Astrocyte of the cerebellum (primary cell): ENCODE data around the gene KCNS1.

Experiments
- DNase-seq: peaks from one replicate; pipeline ENCODE4 v3.0.0-alpha.2; 2011; ENCODE audit warnings: low read depth
- H3K4me3 ChIP-seq: 2 replicates; pipeline ENCODE4 v1.5.1; 2011; ENCODE audit warnings: mild to moderate bottlenecking, low read depth, low read length, moderate library complexity
- in situ Hi-C: cut with HindIII; loops from 2 replicates; pipeline ENCODE4 v1.10.0; 2017; ENCODE audit warnings: low sequenced_read_pairs
- TF ChIP-seq, protein P1 (sequence below): IDR thresholded peaks from 2 replicates; pipeline ENCODE4 v1.5.1; 2012; ENCODE audit warnings: low read length, low read depth, moderate library complexity, mild to moderate bottlenecking; ENCODE audit errors: missing control alignments

KCNS1 gene

DNA sequence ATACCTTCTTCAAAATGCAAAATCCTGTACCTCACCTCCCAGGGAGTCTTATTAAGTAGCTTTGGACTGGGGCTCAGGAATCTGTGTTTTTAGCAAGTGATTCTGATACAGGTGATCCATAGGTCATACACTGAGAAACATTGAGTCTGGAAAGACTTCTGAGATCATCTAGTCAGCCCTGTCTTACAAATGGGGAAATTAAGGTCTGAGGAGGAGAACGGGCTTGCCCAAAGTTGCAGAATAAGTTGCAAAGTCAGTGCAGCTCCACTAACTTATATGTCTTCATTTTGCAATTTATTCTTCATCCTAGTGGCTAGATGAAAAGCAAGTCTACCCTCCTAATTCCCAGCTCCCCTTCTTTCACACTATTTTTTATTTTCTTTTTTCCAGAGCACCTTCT is 28.9 kb downstream of the KCNS1 start:
- no peak overlapping the region for H3K4me3 ChIP-seq
- in situ Hi-C loops: no loop called here
- TF ChIP-seq, protein P1, sequence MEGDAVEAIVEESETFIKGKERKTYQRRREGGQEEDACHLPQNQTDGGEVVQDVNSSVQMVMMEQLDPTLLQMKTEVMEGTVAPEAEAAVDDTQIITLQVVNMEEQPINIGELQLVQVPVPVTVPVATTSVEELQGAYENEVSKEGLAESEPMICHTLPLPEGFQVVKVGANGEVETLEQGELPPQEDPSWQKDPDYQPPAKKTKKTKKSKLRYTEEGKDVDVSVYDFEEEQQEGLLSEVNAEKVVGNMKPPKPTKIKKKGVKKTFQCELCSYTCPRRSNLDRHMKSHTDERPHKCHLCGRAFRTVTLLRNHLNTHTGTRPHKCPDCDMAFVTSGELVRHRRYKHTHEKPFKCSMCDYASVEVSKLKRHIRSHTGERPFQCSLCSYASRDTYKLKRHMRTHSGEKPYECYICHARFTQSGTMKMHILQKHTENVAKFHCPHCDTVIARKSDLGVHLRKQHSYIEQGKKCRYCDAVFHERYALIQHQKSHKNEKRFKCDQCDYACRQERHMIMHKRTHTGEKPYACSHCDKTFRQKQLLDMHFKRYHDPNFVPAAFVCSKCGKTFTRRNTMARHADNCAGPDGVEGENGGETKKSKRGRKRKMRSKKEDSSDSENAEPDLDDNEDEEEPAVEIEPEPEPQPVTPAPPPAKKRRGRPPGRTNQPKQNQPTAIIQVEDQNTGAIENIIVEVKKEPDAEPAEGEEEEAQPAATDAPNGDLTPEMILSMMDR: no peak
- DNase-seq: no peak

DNA sequence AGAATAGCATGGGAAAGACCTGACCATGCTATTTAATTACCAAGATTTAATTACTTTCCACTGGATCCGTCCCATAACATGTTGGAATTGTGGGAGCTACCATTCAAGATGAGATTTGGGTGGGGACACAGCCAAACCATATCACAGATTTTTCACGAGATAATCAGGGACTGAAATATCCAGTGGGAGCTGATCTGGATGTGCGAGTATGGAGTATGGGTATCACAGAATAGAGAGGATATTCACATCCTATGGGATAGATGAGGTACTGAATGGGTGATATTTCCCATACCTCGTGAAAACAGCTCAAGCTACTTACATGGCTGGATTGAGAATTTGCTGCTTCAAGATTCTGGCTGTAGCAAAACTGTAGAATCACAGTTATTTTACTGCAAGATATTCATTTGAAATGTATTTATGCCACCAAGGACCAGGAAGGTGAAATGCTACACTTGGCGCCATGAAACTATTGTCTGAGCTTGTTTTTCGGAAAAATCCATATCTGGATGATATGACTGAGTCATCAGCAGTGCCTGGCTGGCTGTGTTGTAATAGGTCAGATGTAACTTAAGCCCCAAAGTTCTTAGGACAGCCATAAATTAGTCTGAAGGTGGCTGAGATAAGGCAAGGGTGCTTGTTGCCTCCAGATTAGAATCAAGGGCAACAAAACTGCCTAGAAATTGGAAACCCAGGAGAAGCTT is 29.8 kb downstream of the KCNS1 start:
- no peak for DNase-seq
- no peak overlapping the region for H3K4me3 ChIP-seq
- TF ChIP-seq, protein P1: no peak
- in situ Hi-C loops: no loop called here

DNA sequence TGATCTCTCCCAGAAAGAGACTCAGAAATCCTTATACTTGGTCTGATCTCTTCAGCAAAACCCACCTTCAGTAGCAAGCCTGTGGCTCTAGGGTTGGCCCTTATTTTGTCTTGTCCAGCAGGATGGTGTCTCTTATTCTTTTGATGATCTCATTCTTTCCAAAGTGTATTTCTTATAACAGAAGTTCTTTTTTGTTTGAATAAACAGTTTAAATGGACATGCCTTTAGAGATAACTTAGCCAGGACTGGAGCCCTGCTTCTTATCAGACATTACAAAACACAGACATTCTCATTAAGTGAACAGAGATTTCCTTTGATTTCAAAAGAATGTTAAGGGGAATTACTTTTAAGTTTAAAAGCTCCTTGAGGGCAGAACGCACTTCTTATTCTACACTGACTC is 31.7 kb downstream of the KCNS1 start:
- TF ChIP-seq, protein P1: no peak
- DNase-seq: no peak
- in situ Hi-C loops: no loop called here
- no peak overlapping the region for H3K4me3 ChIP-seq

DNA sequence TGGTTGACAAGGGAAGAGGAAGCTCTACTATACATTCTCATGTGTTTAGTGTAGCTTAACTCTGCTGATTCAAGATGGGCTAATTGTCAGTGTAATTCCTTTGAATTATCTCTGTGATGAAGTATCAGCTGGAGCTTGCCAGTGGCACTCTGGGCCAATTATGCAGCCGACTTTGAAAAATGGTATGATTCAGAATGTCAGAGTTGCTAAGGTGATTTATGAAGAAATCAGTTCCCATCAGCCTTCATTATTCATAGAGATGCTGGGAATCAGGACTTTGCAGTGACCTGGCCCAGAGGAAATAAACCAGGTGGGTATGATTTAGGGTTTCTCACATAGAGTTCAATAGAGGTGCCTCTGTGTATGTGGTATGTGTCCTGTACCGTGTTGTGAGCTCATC is 33.4 kb downstream of the KCNS1 start:
- in situ Hi-C loops: no loop called here
- TF ChIP-seq, protein P1: no peak
- no peak overlapping the region for H3K4me3 ChIP-seq
- DNase-seq: no peak

DNA sequence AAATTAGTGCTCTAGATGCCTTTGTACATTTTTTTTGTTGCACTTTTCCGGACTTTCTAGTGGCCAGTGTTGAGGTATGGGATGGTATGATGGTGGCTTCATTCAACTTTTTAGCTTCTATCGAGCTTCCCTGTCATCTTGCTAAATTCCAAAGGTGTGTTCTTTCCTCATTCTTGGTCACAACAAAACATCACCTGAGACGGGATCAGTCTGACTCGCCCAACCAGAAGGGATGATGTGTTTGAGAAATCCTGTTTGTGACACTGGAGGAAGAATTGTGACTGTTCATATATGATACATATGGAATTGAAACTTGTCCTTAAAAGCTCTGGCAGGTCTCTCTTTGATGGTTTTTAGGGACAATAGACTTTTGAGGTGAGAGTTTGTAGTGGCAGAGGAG is 33.8 kb downstream of the KCNS1 start:
- TF ChIP-seq, protein P1: no peak
- H3K4me3 ChIP-seq: no peak overlapping the region
- in situ Hi-C loops: no loop called here

DNA sequence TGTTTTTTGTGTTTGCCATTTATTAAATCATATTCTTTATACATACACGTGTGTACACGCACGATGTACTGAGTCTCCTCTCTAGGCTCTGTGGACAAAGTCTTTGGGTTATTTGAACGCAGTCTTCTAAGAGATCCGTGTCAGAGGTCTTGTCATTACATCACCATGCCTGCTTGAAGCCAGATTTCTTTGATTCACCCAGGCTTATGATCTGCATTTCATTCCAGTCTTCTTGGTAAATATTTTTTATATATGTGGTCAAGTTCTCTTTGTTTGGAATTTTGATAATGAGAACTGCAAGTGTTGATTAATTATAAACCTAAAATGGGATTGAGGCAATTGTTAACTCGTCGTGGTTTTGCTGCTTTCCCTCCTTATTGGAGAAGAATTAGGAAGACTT is 34.6 kb downstream of the KCNS1 start:
- TF ChIP-seq, protein P1: no peak
- in situ Hi-C loops: no loop called here
- no peak for DNase-seq
- H3K4me3 ChIP-seq: no peak overlapping the region

More for the DNA sequence above, 33.8 kb downstream of the KCNS1 start:
- DNase-seq: no peak
